Erythroblast (primary cell): ENCODE results near the gene SQSTM1.
A peak's percentile ranks its signal among the peaks of the same experiment; 100 is the strongest.

ENCODE experiments used
- DNase-seq, 2 experiments: peaks; one replicate each; lab custom pipeline; 2025; lab: John Stamatoyannopoulos, UW
- GATA1 ChIP-seq: IDR thresholded peaks from 2 replicates; pipeline ENCODE4 v1.6.1; 2011; ENCODE audit warnings: low read depth, mild to moderate bottlenecking, control low read depth, low read length, moderate library complexity
- POLR2A ChIP-seq: IDR thresholded peaks from 2 replicates; pipeline ENCODE4 v1.6.1; 2011; ENCODE audit warnings: mild to moderate bottlenecking, low read length

The SQSTM1 gene

GRCh38 chr5:179819296-179820126 lies 1.2 kb upstream of the SQSTM1 start:
- peak; percentile 65 to 77 for DNase-seq
- TF ChIP-seq GATA1 (no peak), POLR2A (no peak)

DNA sequence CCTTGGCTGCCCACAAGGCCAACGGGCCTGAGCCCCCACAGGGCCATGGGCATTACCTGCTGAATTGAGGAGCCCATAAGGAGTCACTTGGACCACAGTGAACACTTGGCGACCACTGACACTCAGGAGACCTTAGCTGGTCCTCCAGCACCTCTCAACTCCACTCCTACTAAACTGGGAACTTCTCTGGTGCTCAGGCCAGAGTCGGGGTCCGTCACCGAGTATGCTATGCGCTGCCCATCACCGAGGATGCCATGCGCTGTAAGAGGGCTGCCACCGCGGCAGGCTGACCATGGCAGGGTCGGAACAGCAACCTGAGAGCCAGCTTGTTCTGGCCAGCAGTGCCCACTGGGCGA lies 600 bp upstream of the SQSTM1 start:
- TF ChIP-seq GATA1 (no peak), POLR2A (no peak)
- DNase-seq = peak in 1 of 2 experiments; percentile 59

DNA sequence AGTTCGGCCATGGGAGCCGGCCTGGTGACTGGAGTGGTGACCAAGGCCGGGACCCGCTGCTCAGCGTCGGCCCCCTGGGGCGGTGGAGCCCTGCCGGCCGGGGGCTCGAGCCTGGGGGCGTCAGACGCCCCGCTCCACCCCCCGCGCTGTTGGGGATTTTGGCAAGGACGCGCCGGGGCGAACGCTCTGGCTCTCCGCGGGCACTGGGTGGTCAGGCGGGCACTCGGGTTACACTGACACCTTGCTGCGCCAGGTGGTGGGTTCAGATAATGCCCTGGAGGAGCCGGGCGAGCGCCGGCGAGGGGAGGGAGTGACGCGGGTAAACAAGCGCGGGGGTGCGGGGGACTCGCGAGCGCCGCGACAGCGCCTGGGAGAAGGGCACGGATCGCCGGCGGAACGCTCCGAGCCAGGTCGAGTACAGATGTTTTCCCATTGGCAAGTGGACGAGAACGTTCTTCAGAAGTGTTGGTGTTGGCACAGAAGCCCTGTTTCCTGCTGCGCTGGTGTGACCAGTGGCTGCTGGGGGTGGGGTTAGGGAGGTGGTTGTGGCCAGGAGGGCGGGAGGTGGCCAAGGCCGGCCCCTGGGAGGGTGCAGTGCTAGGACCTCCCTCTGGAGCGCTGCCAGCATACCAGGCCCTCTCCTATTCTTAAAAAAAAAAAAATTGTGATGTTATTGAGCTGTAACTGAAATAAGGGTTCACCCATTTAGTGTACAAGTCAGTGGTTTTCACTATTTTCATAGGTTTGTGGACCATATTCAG lies 773 bp downstream of the SQSTM1 start:
- peak; percentile 96 to 97 for DNase-seq
- TF ChIP-seq POLR2A = no peak
- TF ChIP-seq GATA1 = no peak

- no peak for TF ChIP-seq POLR2A
- TF ChIP-seq GATA1 = no peak
- no peak for DNase-seq
Observed at GRCh38 chr5:179822059-179822432, 1.3 kb downstream of the SQSTM1 start.

DNA sequence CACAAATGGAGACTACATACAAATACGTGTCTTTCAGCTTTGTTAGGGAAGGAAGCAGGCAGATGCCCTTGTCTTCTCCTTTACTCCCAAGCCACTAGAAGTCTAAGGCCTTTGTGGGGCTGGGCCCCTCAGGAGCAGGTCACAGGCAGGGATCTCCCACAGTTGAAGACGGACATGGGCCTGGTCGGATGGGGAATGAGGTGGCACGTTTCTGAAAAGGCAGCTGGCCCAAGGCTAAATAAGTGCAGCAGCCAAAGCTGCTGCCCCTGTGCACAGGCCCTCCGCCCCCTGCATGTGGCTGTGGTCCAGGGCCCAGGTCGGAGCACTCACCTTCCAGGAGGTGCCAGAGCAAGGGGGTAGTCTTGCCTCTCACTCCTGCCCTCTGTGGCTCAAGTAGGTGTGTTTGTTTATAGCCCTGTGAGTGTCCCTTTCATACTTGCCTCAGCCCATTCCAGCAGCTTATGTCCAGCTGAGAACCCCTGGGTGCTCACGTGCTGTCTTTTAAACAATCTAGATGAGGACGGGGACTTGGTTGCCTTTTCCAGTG lies 1.8 kb downstream of the SQSTM1 start:
- TF ChIP-seq GATA1 (no peak), POLR2A (no peak)
- no peak for DNase-seq

- DNase-seq = no peak
- TF ChIP-seq POLR2A (no peak), GATA1 (no peak)
Observed at GRCh38 chr5:179823937-179824744, 3.4 kb downstream of the SQSTM1 start.

- DNase-seq = no peak
- TF ChIP-seq GATA1 (no peak), POLR2A (no peak)
Observed at GRCh38 chr5:179824745-179825112, 4.0 kb downstream of the SQSTM1 start.

DNA sequence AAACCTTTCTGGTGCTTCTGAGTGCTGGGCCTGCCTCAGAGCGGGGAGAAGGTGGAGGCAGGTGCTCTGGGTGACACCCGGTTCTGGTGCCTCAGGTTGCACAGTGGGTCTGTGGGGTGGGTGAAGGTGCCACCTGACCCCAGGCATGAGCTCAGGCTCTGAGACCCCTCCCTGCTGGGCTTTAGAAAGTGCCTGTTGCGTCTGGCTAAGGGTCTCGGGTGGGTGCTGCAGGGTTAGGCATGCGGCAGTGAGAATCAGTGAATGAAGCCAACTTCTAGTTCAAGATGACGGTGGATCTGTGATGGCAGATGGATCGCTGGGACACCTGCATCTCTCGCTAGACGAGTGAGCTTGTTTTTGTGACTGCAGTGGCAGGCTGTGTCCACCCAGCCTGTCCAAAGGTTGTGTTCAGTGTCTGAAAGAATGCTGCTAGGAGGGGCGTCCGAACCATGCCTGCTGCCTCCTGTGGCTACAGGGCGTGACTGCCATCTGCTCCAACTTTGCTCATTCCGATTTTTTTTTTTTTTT lies 5.0 kb downstream of the SQSTM1 start:
- DNase-seq = no peak
- TF ChIP-seq GATA1 (no peak), POLR2A (no peak)

GRCh38 chr5:179827680-179828079 lies 7.0 kb downstream of the SQSTM1 start:
- TF ChIP-seq GATA1 (no peak), POLR2A (peak; percentile 0)
- no peak for DNase-seq

DNA sequence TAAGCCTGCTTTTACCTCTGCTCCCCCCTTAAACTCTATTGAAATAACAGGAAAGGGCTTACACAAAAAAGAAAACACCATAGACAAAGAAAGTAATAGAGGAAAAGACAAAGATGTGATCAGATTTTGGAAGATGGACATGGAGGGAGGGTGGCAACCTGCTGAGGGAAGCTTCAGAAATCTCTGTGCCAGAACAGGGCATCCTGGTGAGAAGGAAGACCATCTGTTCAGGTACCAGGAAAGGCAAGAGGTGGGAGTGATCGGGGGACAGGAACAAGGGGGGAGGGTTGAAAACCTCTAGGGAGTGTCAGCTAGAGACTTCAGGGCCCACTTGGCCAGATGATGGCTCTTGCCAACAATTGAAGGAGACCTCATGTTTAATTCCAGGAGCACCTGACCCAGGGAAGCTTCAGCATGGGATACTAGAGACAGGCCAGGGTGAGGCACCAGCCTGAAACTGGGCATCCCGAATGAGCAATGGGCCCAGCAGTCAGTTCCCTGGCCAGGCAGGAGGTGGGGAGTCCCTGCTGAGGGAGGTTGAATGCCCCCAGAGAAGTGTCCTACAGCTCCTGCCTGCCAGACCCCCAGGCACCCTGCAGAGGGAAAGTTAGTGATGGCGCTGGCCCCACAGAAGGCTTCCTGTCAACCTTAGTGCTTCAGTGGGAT lies 8.2 kb downstream of the SQSTM1 start:
- DNase-seq = no peak
- no peak for TF ChIP-seq POLR2A
- no peak for TF ChIP-seq GATA1

- TF ChIP-seq GATA1 (no peak), POLR2A (no peak)
Observed at GRCh38 chr5:179829732-179830435, 9.2 kb downstream of the SQSTM1 start.

GRCh38 chr5:179830818-179831468 lies 10.2 kb downstream of the SQSTM1 start:
- no peak for TF ChIP-seq GATA1
- no peak for TF ChIP-seq POLR2A
- no peak for DNase-seq

More at GRCh38 chr5:179829732-179830435, 9.2 kb downstream of the SQSTM1 start:
- DNase-seq = no peak
